Astrocyte of the spinal cord (primary cell): ENCODE data around the gene EGFR.
A peak's percentile ranks its signal among the peaks of the same experiment; 100 is the strongest.

Experiments
- DNase-seq: peaks from one replicate; pipeline ENCODE4 v3.0.0; 2011; ENCODE audit warnings: low read depth, low spot score
- H3K4me3 ChIP-seq: 2 replicates; pipeline ENCODE4 v1.5.1; 2011; ENCODE audit warnings: low read depth, mild to moderate bottlenecking, low read length, moderate library complexity
- CTCF ChIP-seq: IDR thresholded peaks from 2 replicates; pipeline ENCODE4 v1.5.1; 2012; ENCODE audit warnings: low read depth, mild to moderate bottlenecking, low read length, inconsistent platforms
- in situ Hi-C: cut with HindIII; loops from 2 replicates; pipeline ENCODE4 v1.10.0; 2017; ENCODE audit warnings: low sequenced_read_pairs

Gene EGFR

GRCh38 chr7:55206235-55207029 is 187.6 kb downstream of the EGFR start:
- DNase-seq: peak; percentile 78
- TF ChIP-seq CTCF: no peak
- no peak overlapping the region for H3K4me3 ChIP-seq
- in situ Hi-C loops: no loop called here

GRCh38 chr7:55207436-55208125 is 188.8 kb downstream of the EGFR start:
- in situ Hi-C loops: no loop called here
- no peak for TF ChIP-seq CTCF
- no peak for DNase-seq
- H3K4me3 ChIP-seq: no peak overlapping the region

- TF ChIP-seq CTCF: no peak
- H3K4me3 ChIP-seq: no peak overlapping the region
- in situ Hi-C loops: no loop called here
- DNase-seq: no peak
Measured at GRCh38 chr7:55209366-55209765, 190.5 kb downstream of the EGFR start.

- no peak for DNase-seq
- in situ Hi-C loops: no loop called here
- H3K4me3 ChIP-seq: no peak overlapping the region
- no peak for TF ChIP-seq CTCF
Measured at GRCh38 chr7:55210176-55210575, 191.4 kb downstream of the EGFR start.

- in situ Hi-C loops: no loop called here
- no peak overlapping the region for H3K4me3 ChIP-seq
- no peak for TF ChIP-seq CTCF
- no peak for DNase-seq
Measured at GRCh38 chr7:55210716-55211115, 191.9 kb downstream of the EGFR start.

- no peak for TF ChIP-seq CTCF
- in situ Hi-C loops: no loop called here
- no peak overlapping the region for H3K4me3 ChIP-seq
- DNase-seq: no peak
Measured at GRCh38 chr7:55211726-55212125, 192.9 kb downstream of the EGFR start.
